ENCODE measurements around the gene GRIN1. TPM values are rescaled to one million over a fixed set of nuclear protein-coding genes. Genes with fewer than 3 reads are reported as not detected.

Gene GRIN1
- total RNA-seq, 2 donors from 2014 or later = 0.35 to 0.73 TPM

DNA sequence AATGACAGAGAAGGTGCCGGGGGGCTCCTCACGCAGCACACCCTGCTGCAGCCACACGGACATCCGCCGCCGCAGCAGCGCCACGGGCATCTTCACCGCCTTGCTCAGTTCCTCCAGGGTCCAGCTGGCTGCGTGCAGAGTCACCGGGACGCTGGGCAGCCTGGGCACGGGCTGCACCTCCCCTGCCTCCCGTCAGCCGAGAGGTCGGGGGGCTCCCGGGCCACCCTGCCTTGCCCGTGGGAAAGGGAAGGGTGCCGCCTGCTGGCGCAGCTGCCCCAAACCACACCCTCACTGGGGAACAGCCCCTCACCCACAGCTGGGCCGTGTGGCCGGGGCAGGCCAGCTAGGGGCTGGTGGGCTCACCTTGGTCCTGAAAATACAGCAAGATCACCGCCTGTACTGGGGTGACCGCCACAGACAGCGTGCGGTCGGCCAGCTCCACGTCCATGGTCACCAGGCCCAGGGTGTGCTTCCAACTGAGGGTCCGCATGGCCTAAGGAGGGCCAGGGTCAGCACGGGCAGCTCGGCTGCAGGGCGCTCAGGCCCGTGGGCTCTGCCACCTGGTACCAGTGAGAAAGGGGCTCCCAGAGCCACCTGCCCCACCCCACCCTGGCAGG lies 36.5 kb downstream of the GRIN1 start:
- DNase-seq = peak; percentile 70
- Histone ChIP-seq H3K4me1 (ENCODE audit: control insufficient read depth, insufficient read depth, low read length) (no peaks in the 10 kb centered on the region), H3K9ac (ENCODE audit: extremely low read depth, low read length, poor library complexity, severe bottlenecking) (no peak overlapping the region), H3K27me3 (ENCODE audit: control insufficient read depth, insufficient read depth, low read length, poor library complexity, severe bottlenecking) (peaks cover 53% of the 10 kb centered on the region), H3K36me3 (ENCODE audit: control insufficient read depth, insufficient read depth, low read length) (no peaks in the 10 kb centered on the region), H3K4me3 (ENCODE audit: low read length) (no peak overlapping the region), H3K9me3 (ENCODE audit: control insufficient read depth, low read length) (no peaks in the 10 kb centered on the region), H3K27ac (ENCODE audit: low read depth, low read length) (no peak overlapping the region)
- TF ChIP-seq, protein P1, sequence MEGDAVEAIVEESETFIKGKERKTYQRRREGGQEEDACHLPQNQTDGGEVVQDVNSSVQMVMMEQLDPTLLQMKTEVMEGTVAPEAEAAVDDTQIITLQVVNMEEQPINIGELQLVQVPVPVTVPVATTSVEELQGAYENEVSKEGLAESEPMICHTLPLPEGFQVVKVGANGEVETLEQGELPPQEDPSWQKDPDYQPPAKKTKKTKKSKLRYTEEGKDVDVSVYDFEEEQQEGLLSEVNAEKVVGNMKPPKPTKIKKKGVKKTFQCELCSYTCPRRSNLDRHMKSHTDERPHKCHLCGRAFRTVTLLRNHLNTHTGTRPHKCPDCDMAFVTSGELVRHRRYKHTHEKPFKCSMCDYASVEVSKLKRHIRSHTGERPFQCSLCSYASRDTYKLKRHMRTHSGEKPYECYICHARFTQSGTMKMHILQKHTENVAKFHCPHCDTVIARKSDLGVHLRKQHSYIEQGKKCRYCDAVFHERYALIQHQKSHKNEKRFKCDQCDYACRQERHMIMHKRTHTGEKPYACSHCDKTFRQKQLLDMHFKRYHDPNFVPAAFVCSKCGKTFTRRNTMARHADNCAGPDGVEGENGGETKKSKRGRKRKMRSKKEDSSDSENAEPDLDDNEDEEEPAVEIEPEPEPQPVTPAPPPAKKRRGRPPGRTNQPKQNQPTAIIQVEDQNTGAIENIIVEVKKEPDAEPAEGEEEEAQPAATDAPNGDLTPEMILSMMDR (conservative IDR thresholded peaks at IDR 0.05) = peak; percentile 49
- Mint-ChIP-seq H3K27ac (no peak overlapping the region), H3K4me1 (no peaks in the 10 kb centered on the region), H3K9me3 (no peaks in the 10 kb centered on the region), H3K4me3 (no peak overlapping the region), H3K27me3 (ENCODE audit: insufficient read depth) (peaks cover 27% of the 10 kb centered on the region), H3K36me3 (ENCODE audit: low read depth) (peaks cover 6% of the 10 kb centered on the region)
- WGBS, 2 experiments (ENCODE audit: insufficient coverage in 1 of 2, insufficient read length in 1 of 2) = 51 to 75% methylated on average over 10 to 32 of the region's 33 CpGs

DNA sequence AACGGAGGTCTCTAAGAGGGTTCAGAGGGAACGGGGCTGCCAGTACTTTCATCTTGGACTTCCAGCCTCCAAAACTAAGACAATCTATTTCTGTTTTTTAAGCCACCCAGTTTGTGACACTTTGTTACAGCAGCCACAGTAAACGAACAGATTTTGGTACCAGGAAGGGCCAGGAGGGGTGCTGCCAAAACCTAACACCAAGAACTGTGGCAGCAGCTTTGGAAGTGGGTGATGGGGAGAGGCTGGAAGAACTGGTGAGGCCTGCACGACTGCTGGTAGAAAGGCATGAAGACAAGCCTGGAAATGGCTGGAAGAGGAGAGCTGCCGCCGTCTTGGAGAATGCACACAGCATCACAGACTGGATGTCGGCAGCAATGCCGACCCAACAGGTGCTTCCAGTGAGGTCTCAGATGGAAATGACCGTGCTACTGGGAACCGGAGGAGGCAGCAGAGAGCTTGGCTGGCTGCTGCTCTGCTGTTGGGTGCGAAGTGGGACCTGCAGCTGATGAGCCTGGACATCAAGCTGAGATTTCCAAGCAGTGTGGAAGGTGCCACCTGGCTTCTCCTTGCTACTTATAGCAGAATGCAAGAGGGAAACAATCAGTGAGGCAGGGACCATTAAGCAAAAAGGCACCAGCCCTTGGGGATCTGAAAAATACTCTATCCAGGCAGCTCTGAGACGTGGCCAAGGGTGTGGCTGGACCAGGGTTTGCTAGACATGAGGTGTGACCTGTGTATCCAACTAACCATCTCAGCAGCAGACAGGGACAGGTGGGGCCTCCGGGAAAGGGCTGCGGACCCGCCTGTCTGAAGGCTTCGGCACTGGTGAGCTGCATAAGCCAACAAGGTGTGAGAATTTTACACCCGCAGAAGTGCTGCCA lies 37.6 kb downstream of the GRIN1 start:
- TF ChIP-seq, protein P1 (conservative IDR thresholded peaks at IDR 0.05) = peak; percentile 77
- 66 to 69% methylated on average over 16 to 17 of the region's 17 CpGs for WGBS, 2 experiments (ENCODE audit: insufficient coverage in 1 of 2, insufficient read length in 1 of 2)
- no peaks in the 10 kb centered on the region for H3K4me1 Mint-ChIP-seq
- Histone ChIP-seq H3K4me3 (ENCODE audit: low read length) (no peak overlapping the region), H3K36me3 (ENCODE audit: control insufficient read depth, insufficient read depth, low read length) (no peaks in the 10 kb centered on the region), H3K9ac (ENCODE audit: extremely low read depth, low read length, poor library complexity, severe bottlenecking) (no peak overlapping the region), H3K27ac (ENCODE audit: low read depth, low read length) (no peak overlapping the region), H3K4me1 (ENCODE audit: control insufficient read depth, insufficient read depth, low read length) (no peaks in the 10 kb centered on the region), H3K9me3 (ENCODE audit: control insufficient read depth, low read length) (no peaks in the 10 kb centered on the region), H3K27me3 (ENCODE audit: control insufficient read depth, insufficient read depth, low read length, poor library complexity, severe bottlenecking) (peaks cover 42% of the 10 kb centered on the region)
- H3K4me3 Mint-ChIP-seq = no peak overlapping the region
- peak; percentile 81 for DNase-seq
- H3K27ac Mint-ChIP-seq = no peak overlapping the region
- H3K27me3 Mint-ChIP-seq (ENCODE audit: insufficient read depth) = peaks cover 17% of the 10 kb centered on the region
- H3K36me3 Mint-ChIP-seq (ENCODE audit: low read depth) = peaks cover 6% of the 10 kb centered on the region
- no peaks in the 10 kb centered on the region for H3K9me3 Mint-ChIP-seq

DNA sequence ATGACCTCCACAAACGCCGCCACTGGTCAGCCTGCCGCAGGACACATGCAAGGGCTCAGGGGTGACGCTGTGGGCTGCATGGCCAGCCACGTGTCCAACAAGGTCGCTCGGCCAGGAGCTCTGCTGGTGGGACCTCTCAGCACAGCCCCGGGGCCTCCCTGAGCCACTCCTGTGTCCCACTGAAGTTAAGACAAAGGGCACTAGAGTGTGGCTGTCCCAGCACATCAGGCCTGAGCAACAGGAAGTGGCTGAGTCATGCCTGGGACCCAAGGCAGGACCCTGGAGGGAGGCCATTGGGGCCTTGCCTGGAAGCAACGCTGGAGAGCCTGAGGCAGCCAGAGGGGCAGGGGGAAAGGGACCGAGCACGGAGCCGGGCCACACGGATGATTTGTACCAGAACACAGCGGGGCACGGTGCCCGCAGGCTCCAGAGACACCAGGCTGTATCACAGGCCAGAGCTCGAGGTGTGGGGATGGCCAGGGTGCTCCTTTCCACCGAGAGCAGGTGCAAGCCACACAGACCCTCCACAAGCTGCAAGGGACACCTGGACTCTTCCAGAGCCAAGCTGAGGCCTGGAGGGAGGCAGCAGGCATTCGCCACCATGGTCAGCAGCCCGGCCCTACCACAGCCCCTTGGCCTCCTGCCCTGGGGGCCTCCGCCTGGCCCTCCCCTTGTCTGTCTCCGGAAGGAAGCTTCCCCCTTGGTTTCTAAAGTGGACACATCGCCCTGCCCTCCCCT lies 39.4 kb downstream of the GRIN1 start:
- whole genome bisulfite sequencing, 2 experiments (ENCODE audit: insufficient coverage in 1 of 2, insufficient read length in 1 of 2) = 95 to 96% methylated on average over 9 to 23 of the region's 23 CpGs
- Histone ChIP-seq H3K27me3 (ENCODE audit: control insufficient read depth, insufficient read depth, low read length, poor library complexity, severe bottlenecking) (peaks cover 26% of the 10 kb centered on the region), H3K4me1 (ENCODE audit: control insufficient read depth, insufficient read depth, low read length) (no peaks in the 10 kb centered on the region), H3K9me3 (ENCODE audit: control insufficient read depth, low read length) (no peaks in the 10 kb centered on the region), H3K36me3 (ENCODE audit: control insufficient read depth, insufficient read depth, low read length) (peaks cover 4% of the 10 kb centered on the region), H3K27ac (ENCODE audit: low read depth, low read length) (no peak overlapping the region), H3K4me3 (ENCODE audit: low read length) (no peak overlapping the region), H3K9ac (ENCODE audit: extremely low read depth, low read length, poor library complexity, severe bottlenecking) (no peak overlapping the region)
- H3K36me3 Mint-ChIP-seq (ENCODE audit: low read depth) = peaks cover 14% of the 10 kb centered on the region
- H3K27me3 Mint-ChIP-seq (ENCODE audit: insufficient read depth) = peaks cover 2% of the 10 kb centered on the region
- TF ChIP-seq, protein P1 (conservative IDR thresholded peaks at IDR 0.05) = no peak
- H3K27ac Mint-ChIP-seq = no peak overlapping the region
- H3K9me3 Mint-ChIP-seq = no peaks in the 10 kb centered on the region
- H3K4me3 Mint-ChIP-seq = no peak overlapping the region
- H3K4me1 Mint-ChIP-seq = no peaks in the 10 kb centered on the region
- DNase-seq = no peak
